ENCODE data around the gene SDF4.
"Not testable (repeated sequence)": the region's sequence is repeated elsewhere in the genome, so short reads cannot be mapped to it uniquely, and the experiment has no call there.

Gene SDF4

GRCh38 chr1:1198423-1199140 lies 33.2 kb downstream of the SDF4 start:
- POLR2A ChIA-PET, result no interaction called here
- no peak for TF ChIP-seq SP1 (IDR thresholded peaks at IDR 0.05)
- no peak for TF ChIP-seq TARDBP (IDR thresholded peaks at IDR 0.05)
- TF ChIP-seq BHLHE40 (IDR thresholded peaks at IDR 0.05; ENCODE audit: borderline replicate concordance), result no peak
- no peak for TF ChIP-seq HDGF (IDR thresholded peaks at IDR 0.05; ENCODE audit: borderline replicate concordance)
- no peak for TF ChIP-seq L3MBTL2 (conservative IDR thresholded peaks at IDR 0.05)
- no peak for TF ChIP-seq ARNT (IDR thresholded peaks at IDR 0.05)
- no peak for TF ChIP-seq ZNF384 (IDR thresholded peaks at IDR 0.05)
- no peak for TF ChIP-seq LEF1 (IDR thresholded peaks at IDR 0.05; ENCODE audit: borderline replicate concordance)
- TF ChIP-seq SUZ12 (IDR thresholded peaks at IDR 0.05), result no peak
- TF ChIP-seq CTBP1 (IDR thresholded peaks at IDR 0.05; ENCODE audit: borderline replicate concordance), result no peak
- no peak for TF ChIP-seq FOXA1 (IDR thresholded peaks at IDR 0.05)
- no peak for TF ChIP-seq FOXM1 (IDR thresholded peaks at IDR 0.05; ENCODE audit: borderline replicate concordance)
- TF ChIP-seq FOXK2 (IDR thresholded peaks at IDR 0.05), result no peak
- no peak for TF ChIP-seq PKNOX1 (IDR thresholded peaks at IDR 0.05)
- DNase-seq (ENCODE audit: extremely low spot score), result no peak
- CTCF ChIA-PET, result no interaction called here

- ChIA-PET CTCF (no interaction called here), POLR2A (no interaction called here)
- DNase-seq (ENCODE audit: extremely low spot score), result no peak
- no peak for TF ChIP-seq FOXK2 (IDR thresholded peaks at IDR 0.05)
- no peak for TF ChIP-seq TARDBP (IDR thresholded peaks at IDR 0.05)
- no peak for TF ChIP-seq SP1 (IDR thresholded peaks at IDR 0.05)
- TF ChIP-seq LEF1 (IDR thresholded peaks at IDR 0.05; ENCODE audit: borderline replicate concordance), result no peak
- no peak for TF ChIP-seq ELF4 (IDR thresholded peaks at IDR 0.05)
- no peak for TF ChIP-seq HDGF (IDR thresholded peaks at IDR 0.05; ENCODE audit: borderline replicate concordance)
- no peak for TF ChIP-seq BHLHE40 (IDR thresholded peaks at IDR 0.05; ENCODE audit: borderline replicate concordance)
- no peak for TF ChIP-seq PKNOX1 (IDR thresholded peaks at IDR 0.05)
- TF ChIP-seq SUZ12 (IDR thresholded peaks at IDR 0.05), result no peak
- TF ChIP-seq L3MBTL2 (conservative IDR thresholded peaks at IDR 0.05), result no peak
- no peak for TF ChIP-seq NFRKB (IDR thresholded peaks at IDR 0.05)
- no peak for TF ChIP-seq ZNF384 (IDR thresholded peaks at IDR 0.05)
Observed at GRCh38 chr1:1197551-1198422, 34.0 kb downstream of the SDF4 start.

GRCh38 chr1:1197188-1197500 lies 34.7 kb downstream of the SDF4 start:
- TF ChIP-seq TARDBP (IDR thresholded peaks at IDR 0.05), result no peak
- no peak for TF ChIP-seq BHLHE40 (IDR thresholded peaks at IDR 0.05; ENCODE audit: borderline replicate concordance)
- TF ChIP-seq ARNT (IDR thresholded peaks at IDR 0.05), result no peak
- no peak for TF ChIP-seq L3MBTL2 (conservative IDR thresholded peaks at IDR 0.05)
- no peak for TF ChIP-seq NFRKB (IDR thresholded peaks at IDR 0.05)
- TF ChIP-seq CTBP1 (IDR thresholded peaks at IDR 0.05; ENCODE audit: borderline replicate concordance), result no peak
- TF ChIP-seq HDGF (IDR thresholded peaks at IDR 0.05; ENCODE audit: borderline replicate concordance), result no peak
- no peak for TF ChIP-seq ZNF384 (IDR thresholded peaks at IDR 0.05)
- no peak for TF ChIP-seq SUZ12 (IDR thresholded peaks at IDR 0.05)
- no peak for TF ChIP-seq LEF1 (IDR thresholded peaks at IDR 0.05; ENCODE audit: borderline replicate concordance)
- no peak for TF ChIP-seq ELF4 (IDR thresholded peaks at IDR 0.05)
- ChIA-PET CTCF (no interaction called here), POLR2A (no interaction called here)
- DNase-seq (ENCODE audit: extremely low spot score), result no peak

- DNase-seq (ENCODE audit: extremely low spot score), result no peak
- CTCF ChIA-PET, result no interaction called here
- TF ChIP-seq FOXK2 (IDR thresholded peaks at IDR 0.05), result no peak
- TF ChIP-seq ELF4 (IDR thresholded peaks at IDR 0.05), result no peak
- no peak for TF ChIP-seq FOXA1 (IDR thresholded peaks at IDR 0.05)
- no peak for TF ChIP-seq BHLHE40 (IDR thresholded peaks at IDR 0.05; ENCODE audit: borderline replicate concordance)
- no peak for TF ChIP-seq L3MBTL2 (conservative IDR thresholded peaks at IDR 0.05)
- no peak for TF ChIP-seq PKNOX1 (IDR thresholded peaks at IDR 0.05)
- no peak for TF ChIP-seq SP1 (IDR thresholded peaks at IDR 0.05)
- no peak for TF ChIP-seq ZNF384 (IDR thresholded peaks at IDR 0.05)
- TF ChIP-seq HDGF (IDR thresholded peaks at IDR 0.05; ENCODE audit: borderline replicate concordance), result no peak
- no peak for TF ChIP-seq LEF1 (IDR thresholded peaks at IDR 0.05; ENCODE audit: borderline replicate concordance)
- TF ChIP-seq FOXM1 (IDR thresholded peaks at IDR 0.05; ENCODE audit: borderline replicate concordance), result no peak
- POLR2A ChIA-PET, result no interaction called here
Observed at GRCh38 chr1:1196431-1197187, 35.2 kb downstream of the SDF4 start.

GRCh38 chr1:1195726-1196125 lies 36.1 kb downstream of the SDF4 start:
- DNase-seq (ENCODE audit: extremely low spot score); CTCF ChIA-PET; POLR2A ChIA-PET: not testable (repeated sequence)

- POLR2A ChIA-PET, result no interaction called here
- CTCF ChIA-PET, result no interaction called here
- TF ChIP-seq FOXA1 (IDR thresholded peaks at IDR 0.05) (no peak), SUZ12 (IDR thresholded peaks at IDR 0.05) (no peak), CTBP1 (IDR thresholded peaks at IDR 0.05; ENCODE audit: borderline replicate concordance) (no peak), NFRKB (IDR thresholded peaks at IDR 0.05) (no peak), BHLHE40 (IDR thresholded peaks at IDR 0.05; ENCODE audit: borderline replicate concordance) (no peak), L3MBTL2 (conservative IDR thresholded peaks at IDR 0.05) (no peak)
- no peak for DNase-seq (ENCODE audit: extremely low spot score)
Observed at GRCh38 chr1:1194723-1195122, 37.1 kb downstream of the SDF4 start.
